ENCODE measurements around the gene KANSL3. TPM values are rescaled to one million over a fixed set of nuclear protein-coding genes. Genes with fewer than 3 reads are reported as not detected.

Gene KANSL3
- total and polyA plus RNA-seq, 9 of the 15 experiments (the other 6 are each of a cell fraction or from before 2014, with no cell fraction given) = 11.3 to 43.7 (median 27.9) TPM

- TF ChIP-seq ZBTB11 (CRISPR knock-in tag; IDR thresholded peaks at IDR 0.05) = peak in 1 of 3 experiments; percentile 36; a peak in 1 of 6 replicates
- TF ChIP-seq, protein P1, sequence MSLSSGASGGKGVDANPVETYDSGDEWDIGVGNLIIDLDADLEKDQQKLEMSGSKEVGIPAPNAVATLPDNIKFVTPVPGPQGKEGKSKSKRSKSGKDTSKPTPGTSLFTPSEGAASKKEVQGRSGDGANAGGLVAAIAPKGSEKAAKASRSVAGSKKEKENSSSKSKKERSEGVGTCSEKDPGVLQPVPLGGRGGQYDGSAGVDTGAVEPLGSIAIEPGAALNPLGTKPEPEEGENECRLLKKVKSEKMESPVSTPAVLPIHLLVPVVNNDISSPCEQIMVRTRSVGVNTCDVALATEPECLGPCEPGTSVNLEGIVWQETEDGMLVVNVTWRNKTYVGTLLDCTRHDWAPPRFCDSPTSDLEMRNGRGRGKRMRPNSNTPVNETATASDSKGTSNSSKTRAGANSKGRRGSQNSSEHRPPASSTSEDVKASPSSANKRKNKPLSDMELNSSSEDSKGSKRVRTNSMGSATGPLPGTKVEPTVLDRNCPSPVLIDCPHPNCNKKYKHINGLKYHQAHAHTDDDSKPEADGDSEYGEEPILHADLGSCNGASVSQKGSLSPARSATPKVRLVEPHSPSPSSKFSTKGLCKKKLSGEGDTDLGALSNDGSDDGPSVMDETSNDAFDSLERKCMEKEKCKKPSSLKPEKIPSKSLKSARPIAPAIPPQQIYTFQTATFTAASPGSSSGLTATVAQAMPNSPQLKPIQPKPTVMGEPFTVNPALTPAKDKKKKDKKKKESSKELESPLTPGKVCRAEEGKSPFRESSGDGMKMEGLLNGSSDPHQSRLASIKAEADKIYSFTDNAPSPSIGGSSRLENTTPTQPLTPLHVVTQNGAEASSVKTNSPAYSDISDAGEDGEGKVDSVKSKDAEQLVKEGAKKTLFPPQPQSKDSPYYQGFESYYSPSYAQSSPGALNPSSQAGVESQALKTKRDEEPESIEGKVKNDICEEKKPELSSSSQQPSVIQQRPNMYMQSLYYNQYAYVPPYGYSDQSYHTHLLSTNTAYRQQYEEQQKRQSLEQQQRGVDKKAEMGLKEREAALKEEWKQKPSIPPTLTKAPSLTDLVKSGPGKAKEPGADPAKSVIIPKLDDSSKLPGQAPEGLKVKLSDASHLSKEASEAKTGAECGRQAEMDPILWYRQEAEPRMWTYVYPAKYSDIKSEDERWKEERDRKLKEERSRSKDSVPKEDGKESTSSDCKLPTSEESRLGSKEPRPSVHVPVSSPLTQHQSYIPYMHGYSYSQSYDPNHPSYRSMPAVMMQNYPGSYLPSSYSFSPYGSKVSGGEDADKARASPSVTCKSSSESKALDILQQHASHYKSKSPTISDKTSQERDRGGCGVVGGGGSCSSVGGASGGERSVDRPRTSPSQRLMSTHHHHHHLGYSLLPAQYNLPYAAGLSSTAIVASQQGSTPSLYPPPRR (CRISPR knock-in tag; IDR thresholded peaks at IDR 0.05; ENCODE audit: borderline replicate concordance) = no peak
- TF ChIP-seq CUX1 (CRISPR knock-in tag; IDR thresholded peaks at IDR 0.05) = no peak
- no peak for TF ChIP-seq NFYB (IDR thresholded peaks at IDR 0.05; ENCODE audit: extremely low read depth, insufficient read length)
- TF ChIP-seq FOXK2 (conservative IDR thresholded peaks at IDR 0.05 in 1 of 2, IDR thresholded peaks at IDR 0.05 in 1 of 2; ENCODE audit: low read depth in 2 of 2) = no peak
- no peak for TF ChIP-seq TCF7 (IDR thresholded peaks at IDR 0.05; ENCODE audit: borderline replicate concordance)
- TF ChIP-seq PPARD (CRISPR knock-in tag; IDR thresholded peaks at IDR 0.05) = no peak
- TF ChIP-seq RFX1 (IDR thresholded peaks at IDR 0.05) = no peak
- TF ChIP-seq, protein P2, sequence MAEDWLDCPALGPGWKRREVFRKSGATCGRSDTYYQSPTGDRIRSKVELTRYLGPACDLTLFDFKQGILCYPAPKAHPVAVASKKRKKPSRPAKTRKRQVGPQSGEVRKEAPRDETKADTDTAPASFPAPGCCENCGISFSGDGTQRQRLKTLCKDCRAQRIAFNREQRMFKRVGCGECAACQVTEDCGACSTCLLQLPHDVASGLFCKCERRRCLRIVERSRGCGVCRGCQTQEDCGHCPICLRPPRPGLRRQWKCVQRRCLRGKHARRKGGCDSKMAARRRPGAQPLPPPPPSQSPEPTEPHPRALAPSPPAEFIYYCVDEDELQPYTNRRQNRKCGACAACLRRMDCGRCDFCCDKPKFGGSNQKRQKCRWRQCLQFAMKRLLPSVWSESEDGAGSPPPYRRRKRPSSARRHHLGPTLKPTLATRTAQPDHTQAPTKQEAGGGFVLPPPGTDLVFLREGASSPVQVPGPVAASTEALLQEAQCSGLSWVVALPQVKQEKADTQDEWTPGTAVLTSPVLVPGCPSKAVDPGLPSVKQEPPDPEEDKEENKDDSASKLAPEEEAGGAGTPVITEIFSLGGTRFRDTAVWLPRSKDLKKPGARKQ (CRISPR knock-in tag; IDR thresholded peaks at IDR 0.05) = no peak
Measured at GRCh38 chr2:96601382-96602292, 36.5 kb downstream of the KANSL3 start (continued).

All from K562 (cell line).